Measurements from ENCODE around the gene KRT34.
"Not testable (repeated sequence)": the region's sequence is repeated elsewhere in the genome, so short reads cannot be mapped to it uniquely, and the experiment has no call there.

The KRT34 gene

GRCh38 chr17:41406205-41406604 lies 24.1 kb upstream of the KRT34 start:
- no peak overlapping the region for H3K27ac ChIP-seq
- DNase-seq (ENCODE audit: low read depth, low spot score), result no peak

GRCh38 chr17:41404024-41404671 lies 22.0 kb upstream of the KRT34 start:
- peak overlapping the region; percentile 89 for H3K27ac ChIP-seq
- DNase-seq (ENCODE audit: low read depth, low spot score), result peak; percentile 98

GRCh38 chr17:41403404-41404023 lies 21.4 kb upstream of the KRT34 start:
- H3K27ac ChIP-seq, result peak overlapping the region; percentile 89
- no peak for DNase-seq (ENCODE audit: low read depth, low spot score)

GRCh38 chr17:41402161-41402560 lies 20.1 kb upstream of the KRT34 start:
- peak overlapping the region; percentile 89 for H3K27ac ChIP-seq
- no peak for DNase-seq (ENCODE audit: low read depth, low spot score)

GRCh38 chr17:41396996-41397660 lies 15.0 kb upstream of the KRT34 start, which contains the start of gene KRT31:
Gene KRT31, minus strand, starts transcription at chr17:41397608. Its CDS starts 69 bp downstream, at chr17:41397539.
- no peak within 1 kb of the TSS for H3K27ac ChIP-seq
- DNase-seq (ENCODE audit: low read depth, low spot score), result no peak

GRCh38 chr17:41396340-41396739 lies 14.2 kb upstream of the KRT34 start:
- H3K27ac ChIP-seq, result no peak overlapping the region
- DNase-seq (ENCODE audit: low read depth, low spot score), result no peak

- no peak for DNase-seq (ENCODE audit: low read depth, low spot score)
- H3K27ac ChIP-seq, result peak overlapping the region; percentile 92
These were observed 13.5 kb upstream of the KRT34 start for GRCh38 chr17:41395611-41396010.

GRCh38 chr17:41395044-41395443 lies 12.9 kb upstream of the KRT34 start:
- DNase-seq (ENCODE audit: low read depth, low spot score), result not testable (repeated sequence)
- peak overlapping the region; percentile 92 for H3K27ac ChIP-seq

GRCh38 chr17:41394254-41394996 lies 12.3 kb upstream of the KRT34 start:
- H3K27ac ChIP-seq, result peak overlapping the region; percentile 92
- peak; percentile 84 for DNase-seq (ENCODE audit: low read depth, low spot score)

- DNase-seq (ENCODE audit: low read depth, low spot score), result no peak
These were observed 11.7 kb upstream of the KRT34 start for GRCh38 chr17:41393826-41394225.

GRCh38 chr17:41393294-41393693 lies 11.2 kb upstream of the KRT34 start:
- no peak for DNase-seq (ENCODE audit: low read depth, low spot score)
- peak overlapping the region; percentile 92 for H3K27ac ChIP-seq

More at GRCh38 chr17:41393826-41394225, 11.7 kb upstream of the KRT34 start:
- peak overlapping the region; percentile 92 for H3K27ac ChIP-seq

- no peak for DNase-seq (ENCODE audit: low read depth, low spot score)
- H3K27ac ChIP-seq, result no peak overlapping the region
These were observed 10.2 kb upstream of the KRT34 start for GRCh38 chr17:41392278-41392677.

GRCh38 chr17:41391535-41391934 lies 9.4 kb upstream of the KRT34 start:
- H3K27ac ChIP-seq, result no peak overlapping the region
- no peak for DNase-seq (ENCODE audit: low read depth, low spot score)

GRCh38 chr17:41390411-41390938 lies 8.4 kb upstream of the KRT34 start:
- no peak overlapping the region for H3K27ac ChIP-seq
- no peak for DNase-seq (ENCODE audit: low read depth, low spot score)

GRCh38 chr17:41387670-41388069 lies 5.6 kb upstream of the KRT34 start:
- no peak overlapping the region for H3K27ac ChIP-seq
- DNase-seq (ENCODE audit: low read depth, low spot score), result no peak

- H3K27ac ChIP-seq, result no peak overlapping the region
- DNase-seq (ENCODE audit: low read depth, low spot score), result no peak
These were observed 4.1 kb upstream of the KRT34 start for GRCh38 chr17:41386227-41386626.

GRCh38 chr17:41383690-41384089 lies 1.6 kb upstream of the KRT34 start:
- DNase-seq (ENCODE audit: low read depth, low spot score), result no peak
- peak overlapping the region; percentile 95 for H3K27ac ChIP-seq

GRCh38 chr17:41382394-41382793 lies 288 bp upstream of the KRT34 start:
- H3K27ac ChIP-seq, result peak overlapping the region; percentile 95
- no peak for DNase-seq (ENCODE audit: low read depth, low spot score)

- peak overlapping the region; percentile 95 for H3K27ac ChIP-seq
These were observed 2.0 kb downstream of the KRT34 start for GRCh38 chr17:41380091-41380490.

GRCh38 chr17:41377546-41377945 lies 4.6 kb downstream of the KRT34 start:
- H3K27ac ChIP-seq, result peak overlapping the region; percentile 95
- no peak for DNase-seq (ENCODE audit: low read depth, low spot score)

More at GRCh38 chr17:41380091-41380490, 2.0 kb downstream of the KRT34 start:
- DNase-seq (ENCODE audit: low read depth, low spot score), result peak; percentile 66

Measured in epithelial cell of prostate (primary cell).